HG02678 (cell line): ENCODE data around the gene CD2BP2.

Source experiments
- ATAC-seq: cut with Tn5 transposase; IDR thresholded peaks from one replicate; pipeline ENCODE4 v1.9.1; 2021; ENCODE audit warnings: mild to moderate bottlenecking, moderate library complexity; ENCODE audit not compliant: unreplicated experiment

CD2BP2 gene

DNA sequence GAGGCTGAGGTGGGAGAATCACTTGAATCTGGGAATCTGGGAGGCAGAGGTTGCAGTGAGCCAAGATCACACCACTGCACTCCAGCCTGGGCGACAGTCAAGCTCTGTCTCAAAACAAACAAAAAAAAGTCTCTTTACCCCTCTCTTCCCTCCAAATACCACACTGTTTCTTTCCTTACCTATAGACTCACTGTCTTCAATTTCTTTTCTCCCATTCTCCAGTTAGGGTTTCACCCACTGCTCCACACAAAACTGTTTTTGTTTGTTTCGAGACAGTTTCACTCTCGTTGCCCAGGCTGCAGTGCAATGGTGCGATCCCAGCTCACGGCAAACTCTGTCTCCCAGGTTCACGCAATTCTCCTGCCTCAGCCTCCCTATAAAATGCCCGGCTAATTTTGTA is 6.1 kb upstream of the CD2BP2 start:
- ATAC-seq: no peak

DNA sequence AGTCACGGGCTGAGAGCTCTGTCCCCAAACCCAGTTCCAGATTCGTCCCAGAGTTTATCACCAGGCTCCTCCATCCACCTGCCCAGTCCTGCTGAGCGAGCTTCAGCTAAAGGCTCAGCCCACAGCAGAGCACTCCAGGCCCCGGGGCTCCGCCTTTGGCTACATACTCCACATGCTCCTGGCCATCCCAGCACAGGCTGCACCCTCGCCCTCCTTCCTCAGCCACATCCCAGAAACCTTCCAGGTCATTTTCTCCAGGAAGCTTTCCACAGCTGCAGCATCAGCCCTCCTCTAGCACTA is 4.7 kb upstream of the CD2BP2 start:
- no peak for ATAC-seq

DNA sequence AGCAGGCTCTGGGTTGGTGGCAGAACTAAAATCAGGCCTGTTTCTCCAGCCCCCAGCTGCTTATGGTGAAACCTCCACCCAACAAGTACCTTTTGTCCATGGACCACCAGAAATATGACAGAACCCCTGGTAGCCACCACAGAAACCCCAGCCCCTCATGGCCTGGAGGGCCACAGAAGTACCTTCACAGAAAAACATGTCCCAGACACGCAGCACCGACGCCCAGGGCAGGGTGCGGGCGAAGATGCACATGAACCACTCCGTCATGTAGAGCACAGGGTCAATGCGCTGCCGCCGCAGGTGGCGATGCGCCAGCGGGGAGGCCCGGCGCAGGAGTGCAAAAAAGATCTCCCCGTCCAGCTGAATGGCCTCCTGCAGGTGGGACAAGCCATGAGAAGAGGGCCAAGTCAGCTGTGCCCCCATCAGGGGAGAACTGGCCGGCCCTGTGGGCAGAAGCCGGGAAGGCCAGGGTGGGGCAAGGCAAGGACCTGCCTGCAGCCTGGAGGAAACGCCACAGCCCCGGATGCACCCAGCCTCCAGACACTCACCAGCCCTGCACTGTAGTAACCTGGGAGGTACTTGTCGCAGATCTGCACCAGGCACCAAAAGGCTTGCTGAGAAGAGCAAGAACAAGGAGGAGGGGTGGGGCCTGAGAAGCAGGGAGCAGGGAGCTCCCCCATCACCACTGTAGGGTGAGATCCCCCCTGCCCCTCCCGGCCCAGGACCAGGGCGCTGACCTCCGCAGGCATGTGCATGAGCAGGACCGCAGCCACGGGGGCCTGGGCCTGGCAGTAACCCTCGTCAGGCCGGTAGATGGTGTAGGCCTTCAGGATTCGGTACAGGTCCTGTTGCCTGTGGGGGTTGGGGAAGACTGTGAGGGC is 4.1 kb upstream of the CD2BP2 start:
- ATAC-seq: no peak

DNA sequence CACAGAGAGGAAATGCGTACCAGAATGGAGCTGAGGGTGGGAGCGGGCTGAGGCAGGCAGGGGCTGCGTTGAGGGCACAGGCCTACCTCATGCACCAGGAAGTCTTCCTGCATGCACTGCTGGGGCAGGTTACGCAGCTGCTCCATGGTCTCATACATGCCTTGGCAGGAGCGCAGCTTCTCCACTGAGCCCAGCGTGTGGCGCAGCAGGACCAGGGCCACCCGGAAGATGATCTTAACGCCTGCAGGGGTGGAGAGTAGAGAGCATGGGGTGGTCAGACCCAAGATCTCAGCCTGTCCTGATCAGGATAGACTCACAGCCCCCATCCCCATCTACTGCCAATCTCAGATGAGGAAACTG is 3.4 kb upstream of the CD2BP2 start:
- no peak for ATAC-seq

DNA sequence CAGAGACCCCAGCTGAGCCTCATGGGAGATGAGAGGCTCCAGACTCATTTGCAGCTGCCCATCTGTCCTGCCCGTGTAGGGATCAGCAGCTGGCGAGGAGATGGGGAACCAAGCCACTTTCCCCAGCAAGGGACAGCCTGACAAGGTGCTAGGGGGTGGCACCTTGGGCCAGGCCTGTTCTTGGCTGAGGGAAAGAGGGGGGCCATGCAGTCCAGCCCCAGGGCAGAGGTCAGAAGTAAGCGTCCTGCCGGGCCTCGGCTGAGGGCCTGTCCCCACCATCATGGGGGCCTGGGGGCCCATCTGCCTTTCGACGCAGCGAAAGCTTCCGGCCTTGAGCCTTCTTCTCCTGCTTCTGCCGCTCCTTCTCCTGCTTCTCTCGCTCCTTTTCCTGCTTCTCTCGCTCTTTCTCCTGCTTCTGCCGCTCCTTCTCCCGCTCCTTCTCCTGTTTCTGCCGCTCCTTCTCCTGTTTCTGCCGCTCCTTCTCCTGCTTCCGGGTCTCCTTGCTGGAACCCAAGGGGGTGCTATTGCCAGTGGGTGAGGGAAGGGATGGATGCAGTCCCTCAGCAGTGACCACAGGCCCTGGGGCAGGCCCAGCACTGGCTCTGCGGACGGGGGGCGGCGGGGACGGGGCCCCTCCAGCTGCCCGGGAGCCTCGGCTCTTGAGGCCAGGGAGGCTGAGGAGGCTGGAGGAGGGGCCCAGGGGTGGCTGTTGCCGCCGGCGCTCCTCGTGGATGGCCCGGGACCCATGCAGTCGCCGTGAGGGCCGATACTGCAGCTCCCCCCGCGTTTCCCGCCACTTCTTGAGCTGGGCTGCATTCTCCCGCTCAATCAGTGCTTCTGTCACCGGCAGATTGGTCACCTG is 2.8 kb upstream of the CD2BP2 start:
- ATAC-seq: no peak

DNA sequence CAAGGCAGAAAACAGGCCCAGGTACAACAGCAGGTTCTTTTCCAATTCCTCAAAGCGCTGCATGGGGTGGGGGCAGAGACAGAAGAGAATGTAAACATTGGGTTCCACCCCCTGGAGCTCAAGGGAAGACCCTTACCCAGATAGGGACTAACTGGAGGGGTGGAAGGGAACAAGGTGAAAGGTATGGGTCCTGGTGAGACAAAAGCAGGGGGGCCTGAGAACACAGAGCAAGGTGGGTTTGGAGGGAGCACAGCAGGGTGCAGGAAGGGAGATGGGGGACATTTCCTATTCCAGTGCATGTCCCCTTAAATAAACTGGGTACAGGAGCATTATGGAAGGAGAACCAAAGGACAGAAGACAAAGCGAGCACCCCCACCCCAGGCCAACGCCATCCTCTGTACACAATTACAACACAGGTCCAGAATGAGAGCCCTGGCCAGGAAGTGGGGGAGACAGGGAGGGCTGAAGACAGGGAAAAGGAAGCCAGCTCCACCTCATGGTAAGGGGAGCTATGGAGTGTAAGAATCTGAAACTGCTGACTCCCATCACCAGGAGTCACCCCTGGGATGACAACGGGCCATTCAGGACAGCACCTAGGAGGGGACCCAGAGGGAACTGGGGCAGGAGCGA is 2.1 kb upstream of the CD2BP2 start:
- no peak for ATAC-seq

DNA sequence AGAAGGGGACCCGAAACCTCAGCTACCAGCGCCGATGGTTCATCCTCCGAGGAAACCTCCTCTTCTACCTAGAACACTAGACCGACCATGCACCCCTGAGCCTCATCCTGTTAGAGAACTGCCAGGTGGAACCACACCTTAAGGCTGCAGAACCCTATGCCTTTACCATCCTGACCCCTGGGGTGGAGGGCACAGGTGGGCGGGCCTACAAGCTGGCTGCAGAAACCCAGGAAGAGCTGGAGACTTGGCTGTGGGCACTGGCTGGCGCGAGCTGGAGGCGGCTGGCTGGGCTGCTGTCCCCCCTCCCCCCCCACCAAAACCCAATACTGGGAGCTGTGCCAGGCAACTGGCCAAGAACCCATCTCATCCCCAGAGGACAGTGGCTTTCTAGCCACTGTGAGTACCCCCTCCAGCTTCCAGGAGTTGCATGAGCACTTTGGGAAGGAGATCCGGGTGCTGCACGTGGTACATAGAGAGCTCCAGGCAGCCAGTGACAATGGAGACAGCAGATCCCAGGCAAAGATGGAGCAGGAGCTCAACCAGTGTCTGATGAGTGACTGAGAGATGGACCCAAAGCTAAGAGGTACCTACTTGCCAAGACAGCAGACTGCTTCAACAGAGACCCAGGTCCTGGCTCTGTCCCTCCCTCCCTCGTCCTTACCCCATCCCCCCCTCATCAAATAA is 1.4 kb upstream of the CD2BP2 start:
- no peak for ATAC-seq

DNA sequence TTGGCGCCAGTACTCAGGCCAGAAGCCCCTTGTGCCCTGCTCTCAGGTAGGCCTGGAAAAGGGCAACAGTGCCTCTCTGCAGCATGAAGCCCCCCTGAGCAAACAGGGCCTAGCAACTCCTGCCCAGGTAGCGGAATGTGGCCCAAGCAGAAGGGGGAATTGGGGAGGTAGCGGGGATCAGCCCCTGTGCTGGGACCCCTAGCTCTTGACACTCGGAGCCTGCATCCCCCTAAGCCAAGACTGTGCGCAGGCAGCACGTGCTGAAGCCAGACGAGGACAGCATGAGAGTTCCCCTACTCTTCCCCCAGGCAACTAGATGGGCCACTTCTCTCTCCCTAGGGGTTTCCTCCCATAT is 823 bp upstream of the CD2BP2 start:
- no peak for ATAC-seq

DNA sequence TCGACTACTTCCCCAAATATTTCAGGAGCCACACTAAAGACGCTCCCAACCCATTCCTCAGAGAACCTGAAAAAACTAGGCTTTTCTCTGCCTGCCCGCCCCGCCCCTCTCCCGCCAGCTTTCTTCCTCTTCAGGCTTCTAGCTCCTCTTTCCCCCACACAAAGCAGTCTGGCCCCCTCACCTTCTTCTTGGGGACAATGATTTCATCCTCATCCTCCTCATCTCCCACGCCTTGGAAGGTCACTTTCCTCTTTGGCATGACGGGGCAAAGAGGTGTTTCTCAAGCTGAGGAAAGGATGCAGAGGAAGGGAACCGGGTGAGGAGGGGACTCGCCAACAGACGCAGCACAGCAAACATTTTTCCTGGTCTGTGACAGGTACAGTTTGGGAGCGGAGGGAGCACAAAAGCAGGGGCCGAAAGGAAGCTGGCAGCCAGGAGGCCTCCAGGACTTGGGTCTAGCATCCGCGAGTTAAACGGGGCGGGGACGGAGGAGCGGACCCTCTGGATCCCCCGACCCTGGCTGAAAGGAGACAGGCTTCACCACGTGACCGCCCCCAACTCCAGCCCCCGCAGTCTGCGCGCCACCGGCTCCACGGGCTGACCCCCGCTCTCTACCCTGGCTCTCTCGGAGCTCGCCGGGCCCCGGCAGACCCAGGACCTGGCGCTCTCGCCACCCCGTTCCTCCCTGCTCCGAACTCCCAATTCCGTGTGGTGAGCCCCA is 525 bp downstream of the CD2BP2 start:
- ATAC-seq: peak; percentile 17

DNA sequence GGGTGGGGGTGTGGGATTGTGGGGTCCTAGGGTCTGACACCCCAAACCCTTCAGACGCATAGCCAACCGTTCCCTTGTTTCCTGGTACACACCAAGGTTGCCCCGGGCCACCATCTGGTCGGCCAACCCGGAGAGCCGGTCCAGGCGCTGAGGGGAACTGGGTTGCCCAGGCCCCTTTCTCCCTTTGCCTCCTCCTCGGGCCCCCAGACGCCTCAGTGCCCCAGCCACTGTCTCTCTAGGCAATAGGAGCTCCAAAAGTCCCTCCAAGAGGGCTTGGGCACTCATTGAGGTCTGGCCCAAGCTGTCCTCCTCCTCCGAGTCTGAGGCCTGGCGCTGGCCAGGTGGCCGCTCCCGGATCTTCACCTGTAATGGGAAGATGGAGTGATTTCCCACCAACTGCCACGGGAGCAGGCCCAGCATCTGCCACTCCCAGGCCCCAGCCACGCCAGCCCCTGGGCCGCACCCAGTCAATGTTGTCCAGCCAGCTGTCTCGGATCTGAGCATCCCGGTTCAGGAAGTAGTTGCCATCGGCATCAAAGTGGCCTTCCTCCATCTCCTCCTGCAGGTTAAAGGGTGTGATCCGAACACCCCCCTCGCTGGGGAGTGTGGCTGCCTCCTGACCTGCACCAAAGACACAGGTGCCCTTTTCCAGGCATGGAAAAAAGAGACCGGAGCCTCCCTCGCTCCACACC is 1.5 kb downstream of the CD2BP2 start:
- ATAC-seq: no peak

DNA sequence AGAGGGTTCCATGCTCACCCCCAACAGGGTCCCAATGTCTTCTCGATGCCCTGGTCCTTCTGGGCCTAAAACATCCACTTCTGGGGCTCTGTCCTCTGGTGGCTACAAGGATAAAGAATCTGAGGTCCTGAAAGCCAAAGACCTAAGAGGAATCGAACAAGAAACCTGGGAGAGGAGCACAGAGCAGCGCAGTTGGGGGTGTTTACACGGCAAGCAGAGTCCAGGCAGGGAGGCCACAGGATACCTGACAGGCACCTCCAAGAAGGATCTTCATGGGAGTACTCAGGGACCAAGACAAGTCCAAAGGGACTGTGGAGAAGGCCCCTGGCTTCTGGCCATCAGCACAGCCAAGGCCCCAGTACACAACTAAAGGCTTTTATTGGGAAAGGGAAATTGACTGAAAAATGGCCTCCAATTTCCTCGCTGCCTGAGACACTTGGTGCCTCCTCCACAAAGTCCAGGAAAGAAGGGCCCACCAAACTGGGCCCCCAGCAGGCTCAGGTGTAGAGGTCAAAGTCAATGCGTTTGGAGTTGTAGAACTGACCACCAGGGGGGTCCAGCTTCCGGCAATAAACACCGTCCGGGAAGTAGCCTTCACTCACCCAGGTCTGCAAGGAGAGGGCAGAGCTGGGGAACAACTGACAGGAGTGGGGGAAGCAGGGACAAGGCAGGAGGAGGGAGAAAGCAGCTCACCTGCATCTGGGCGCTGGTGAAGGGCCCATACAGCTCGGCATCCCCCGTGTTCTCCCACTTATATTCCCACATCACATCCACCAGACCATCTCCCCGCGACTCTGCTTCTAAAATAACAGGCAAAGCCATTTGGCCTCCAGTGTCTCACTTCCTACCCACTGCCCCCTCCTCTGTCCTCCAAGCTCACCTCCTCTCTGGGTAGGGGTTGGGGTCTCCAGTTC is 2.4 kb downstream of the CD2BP2 start:
- no peak for ATAC-seq

DNA sequence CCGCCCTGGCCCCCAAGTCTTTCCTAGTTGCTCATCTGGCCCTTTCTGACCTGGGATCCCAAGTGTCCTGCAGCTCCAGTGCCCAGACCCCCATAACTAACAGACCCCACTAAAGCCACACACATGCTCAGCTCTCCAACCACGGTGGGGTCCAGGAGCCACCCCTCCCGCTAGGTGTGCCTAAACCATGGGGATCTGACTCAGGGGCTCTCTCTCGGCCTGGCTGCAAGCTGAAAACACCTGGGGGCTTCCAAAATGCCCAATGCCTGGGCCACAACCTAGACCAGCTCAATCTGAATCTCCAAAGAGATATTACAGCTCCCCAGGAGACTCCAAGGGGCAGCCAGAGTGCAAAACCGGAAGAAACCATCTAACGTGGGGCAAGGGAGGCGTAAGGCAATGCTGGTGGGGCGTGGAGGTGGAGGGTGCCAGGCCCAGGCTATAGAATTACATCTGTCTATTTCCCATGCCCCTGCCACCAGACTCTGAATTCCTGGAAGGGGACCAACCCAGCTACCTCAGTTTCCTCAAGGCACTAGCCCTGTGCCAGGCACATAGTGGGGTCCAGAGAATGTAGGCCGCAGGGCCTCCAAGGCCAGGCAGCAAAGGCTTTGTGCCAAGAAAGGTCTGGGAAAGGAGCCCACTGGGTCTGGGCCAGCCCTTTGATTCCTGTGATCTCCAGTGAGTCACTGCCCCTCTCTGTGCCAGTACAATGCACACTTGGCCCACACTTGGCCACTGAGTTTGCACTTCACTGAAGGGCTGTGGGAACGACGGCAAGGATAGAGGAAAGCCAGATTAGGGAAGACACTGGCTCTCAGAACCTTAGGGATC is 3.3 kb downstream of the CD2BP2 start:
- ATAC-seq: no peak

DNA sequence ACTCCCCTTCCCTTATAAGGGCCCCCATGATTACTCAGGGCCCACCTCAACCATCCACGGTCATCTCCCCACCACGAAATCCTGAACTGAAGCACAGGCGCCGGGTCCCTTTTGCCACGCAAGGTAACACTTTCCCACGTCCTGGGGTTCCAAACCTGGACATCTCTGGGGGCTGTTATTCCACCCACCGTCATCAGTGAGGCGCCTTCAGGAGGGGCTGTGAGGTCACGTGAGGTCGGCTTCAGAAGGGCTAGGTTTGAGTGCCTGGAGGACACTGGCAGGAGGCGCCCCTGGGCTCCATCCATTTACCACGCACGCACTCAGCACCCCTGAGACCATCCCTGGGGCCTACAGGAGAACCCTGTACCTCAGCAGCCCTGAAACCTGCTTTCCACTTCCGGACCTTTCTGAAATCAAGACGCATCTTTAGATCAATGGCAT is 4.1 kb downstream of the CD2BP2 start:
- ATAC-seq: no peak

DNA sequence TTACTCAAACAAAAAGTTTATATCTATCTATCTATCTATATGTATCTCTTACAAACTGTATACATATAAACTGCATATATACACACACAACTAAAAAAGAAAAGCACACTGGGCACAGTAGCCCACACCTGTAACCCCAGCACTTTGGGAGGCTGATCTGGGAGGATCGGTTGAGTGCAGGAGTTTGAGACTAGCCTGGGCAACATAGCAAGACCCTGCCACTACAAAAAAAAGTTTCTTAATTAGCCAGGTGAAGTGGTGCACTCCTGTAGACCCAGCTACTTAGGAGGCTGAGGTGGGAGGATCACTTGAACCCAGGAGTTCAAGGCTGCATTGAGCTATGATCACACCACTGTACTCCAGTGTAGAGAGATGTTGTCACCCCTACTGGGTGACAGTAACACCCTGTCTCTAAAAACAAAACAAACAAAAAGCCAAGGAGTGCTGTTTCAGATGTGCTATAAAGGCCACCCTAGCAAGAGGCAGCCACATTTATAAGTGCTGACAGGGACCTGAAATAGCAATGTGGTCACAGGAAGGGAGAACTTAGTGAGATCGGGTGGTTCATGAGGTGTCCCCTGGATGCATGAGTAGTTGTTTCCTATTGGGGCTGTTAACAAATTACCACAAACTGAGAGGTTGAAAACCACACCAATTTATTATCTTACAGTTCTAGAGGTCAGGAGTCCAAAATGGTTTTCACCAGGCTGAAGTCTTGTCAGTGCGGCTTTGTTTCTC is 4.8 kb downstream of the CD2BP2 start:
- ATAC-seq: no peak

DNA sequence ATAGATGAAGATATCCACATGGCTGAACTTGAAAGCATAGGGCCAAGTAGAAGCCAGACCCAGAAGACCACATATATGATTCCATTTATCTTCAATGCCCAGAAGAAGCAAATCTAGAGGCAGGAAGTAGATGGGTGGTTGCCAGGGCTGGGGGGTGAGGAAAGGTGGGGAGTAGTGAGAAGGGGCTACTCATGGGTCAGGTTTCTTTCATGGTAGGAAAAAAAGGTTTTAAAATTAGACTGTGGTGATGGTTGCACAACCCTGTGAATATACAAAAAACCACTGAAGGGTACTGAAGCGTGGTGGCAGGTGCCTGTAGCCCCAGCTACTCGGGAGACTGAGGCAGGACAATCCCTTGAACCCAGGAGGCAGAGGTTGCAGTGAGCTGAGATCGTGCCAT is 5.4 kb downstream of the CD2BP2 start:
- peak; percentile 37 for ATAC-seq

DNA sequence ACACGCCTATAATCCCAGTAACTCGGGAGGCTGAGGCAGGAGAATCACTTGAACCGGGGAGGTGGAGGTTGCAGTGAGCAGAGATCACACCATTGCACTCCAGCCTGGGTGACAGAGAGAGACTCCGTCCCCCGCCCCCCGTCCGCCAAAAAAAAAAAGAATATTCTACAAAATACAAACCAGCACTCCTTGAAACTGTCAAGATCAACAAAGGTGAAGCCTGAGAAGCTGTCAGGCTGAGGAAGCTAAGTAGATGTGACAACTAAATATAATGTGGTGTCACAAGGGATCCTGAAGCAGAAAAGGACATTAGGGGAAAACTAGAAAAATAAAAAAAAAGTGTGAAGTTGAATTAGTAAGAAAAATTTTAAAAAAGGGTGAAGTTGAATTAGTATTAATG is 6.2 kb downstream of the CD2BP2 start:
- ATAC-seq: no peak

DNA sequence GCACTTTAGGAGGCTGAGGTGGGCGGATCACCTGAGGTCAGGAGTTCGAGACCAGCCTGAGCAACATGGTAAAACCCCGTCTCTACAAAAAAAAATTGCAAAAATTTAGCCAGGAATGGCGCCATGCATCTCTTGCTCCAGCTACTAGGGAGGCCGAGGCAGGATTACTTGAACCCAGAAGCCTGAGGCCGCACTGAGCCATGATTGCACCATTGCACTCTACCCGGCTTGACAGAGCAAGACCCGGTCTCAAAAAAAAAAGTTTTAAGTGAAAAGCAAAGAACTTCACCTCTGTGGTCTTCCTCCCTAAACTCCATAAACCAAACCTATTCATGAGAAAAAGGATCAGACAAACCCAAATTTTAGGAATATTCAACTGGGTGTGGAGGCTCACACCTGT is 7.0 kb downstream of the CD2BP2 start:
- no peak for ATAC-seq

DNA sequence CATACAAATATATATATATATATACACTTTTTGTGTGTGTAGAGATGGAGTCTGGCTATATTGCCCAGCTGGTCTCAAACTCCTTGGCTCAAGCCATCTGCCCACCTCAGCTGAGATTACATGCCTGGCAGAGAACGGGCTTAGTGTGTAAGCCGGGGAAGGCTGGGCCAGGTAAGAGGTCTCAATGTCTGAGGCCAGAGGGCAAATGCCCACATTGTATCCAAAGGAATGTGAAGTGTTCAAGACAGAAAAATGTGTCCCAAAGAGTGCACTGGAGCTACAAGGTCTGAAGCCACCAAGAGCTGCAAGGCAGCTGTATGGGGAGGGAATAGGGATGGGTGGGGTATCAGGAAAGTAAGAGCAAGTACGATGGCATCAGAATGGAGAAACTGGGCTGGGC is 8.8 kb downstream of the CD2BP2 start:
- ATAC-seq: no peak
